H9 (cell line): ENCODE results near the gene HOXD11. TPM values are rescaled to one million over a fixed set of nuclear protein-coding genes. Genes with fewer than 3 reads are reported as not detected.

Experiments used
- DNase-seq: peaks from one replicate; pipeline ENCODE4 v3.0.0-alpha.2; 2017
- H2AFZ ChIP-seq: one replicate; pipeline ENCODE4 v1.6.1; 2013; ENCODE audit warnings: mild to moderate bottlenecking, low read length, control low read depth, moderate library complexity
- H2AK5ac ChIP-seq: 2 replicates; pipeline ENCODE4 v1.6.1; 2013; ENCODE audit warnings: low read length, control low read depth, mixed read lengths; ENCODE audit not compliant: insufficient read length
- H2BK120ac ChIP-seq: one replicate; pipeline ENCODE4 v1.6.1; 2013; ENCODE audit warnings: low read depth, mild to moderate bottlenecking, low read length, control low read depth, inconsistent platforms; ENCODE audit not compliant: poor library complexity, severe bottlenecking
- H2BK12ac ChIP-seq: 2 replicates; pipeline ENCODE4 v1.6.1; 2013; ENCODE audit warnings: low read length, control low read depth, mixed read lengths, low read depth; ENCODE audit not compliant: insufficient read length
- H2BK15ac ChIP-seq: 2 replicates; pipeline ENCODE4 v1.6.1; 2013; ENCODE audit warnings: low read depth, low read length, control low read depth
- H2BK20ac ChIP-seq: one replicate; pipeline ENCODE4 v1.6.1; 2013; ENCODE audit warnings: low read depth, mild to moderate bottlenecking, low read length, control low read depth, inconsistent platforms; ENCODE audit not compliant: poor library complexity, severe bottlenecking
- H2BK5ac ChIP-seq: 2 replicates; pipeline ENCODE4 v1.6.1; 2013; ENCODE audit warnings: low read length, control low read depth, mixed read lengths; ENCODE audit not compliant: insufficient read length
- H3K14ac ChIP-seq: 2 replicates; pipeline ENCODE4 v1.6.1; 2013; ENCODE audit warnings: low read length, control low read depth; ENCODE audit not compliant: insufficient read depth
- H3K18ac ChIP-seq: 2 replicates; pipeline ENCODE4 v1.6.1; 2013; ENCODE audit warnings: low read depth, mild to moderate bottlenecking, mixed read lengths, low read length, control low read depth; ENCODE audit not compliant: insufficient read length
- H3K23ac ChIP-seq: 2 replicates; pipeline ENCODE4 v1.6.1; 2013; ENCODE audit warnings: low read length, control low read depth, mixed read lengths, low read depth; ENCODE audit not compliant: insufficient read length
- H3K23me2 ChIP-seq: 2 replicates; pipeline ENCODE4 v1.6.1; 2013; ENCODE audit warnings: low read depth, mild to moderate bottlenecking, mixed read lengths, low read length, control low read depth; ENCODE audit not compliant: insufficient read length, poor library complexity, severe bottlenecking
- H3K27ac ChIP-seq: 2 replicates; pipeline ENCODE4 v1.5.1; 2013; ENCODE audit warnings: low read length, control low read depth, mixed read lengths, low read depth; ENCODE audit not compliant: insufficient read length
- H3K27me3 ChIP-seq: 2 replicates; pipeline ENCODE4 v1.6.1; 2013; ENCODE audit warnings: low read length, control low read depth, inconsistent platforms; ENCODE audit not compliant: insufficient read depth
- H3K4ac ChIP-seq: 2 replicates; pipeline ENCODE4 v1.6.1; 2013; ENCODE audit warnings: low read depth, mild to moderate bottlenecking, control low read depth, inconsistent platforms, low read length, moderate library complexity
- H3K4me1 ChIP-seq: 2 replicates; pipeline ENCODE4 v1.6.1; 2013; ENCODE audit warnings: low read length, control low read depth, inconsistent platforms; ENCODE audit not compliant: insufficient read depth
- H3K4me2 ChIP-seq: 2 replicates; pipeline ENCODE4 v1.6.1; 2013; ENCODE audit warnings: low read length, control low read depth, mixed read lengths; ENCODE audit not compliant: insufficient read length, insufficient read depth
- H3K56ac ChIP-seq: 2 replicates; pipeline ENCODE4 v1.6.1; 2013; ENCODE audit warnings: low read depth, mild to moderate bottlenecking, mixed read lengths, low read length, control low read depth; ENCODE audit not compliant: insufficient read length
- H3K79me1 ChIP-seq: 2 replicates; pipeline ENCODE4 v1.6.1; 2013; ENCODE audit warnings: low read depth, mild to moderate bottlenecking, moderate library complexity, low read length, control low read depth, inconsistent platforms; ENCODE audit not compliant: insufficient read depth, poor library complexity, severe bottlenecking
- H3K79me2 ChIP-seq: 2 replicates; pipeline ENCODE4 v1.6.1; 2013; ENCODE audit warnings: low read length, control low read depth, inconsistent platforms; ENCODE audit not compliant: insufficient read depth
- H3K9ac ChIP-seq: 2 replicates; pipeline ENCODE4 v1.6.1; 2013; ENCODE audit warnings: low read length, control low read depth, mixed read lengths; ENCODE audit not compliant: insufficient read length; ENCODE audit errors: extremely low read depth
- H3K9me3 ChIP-seq: one replicate; pipeline ENCODE4 v1.6.1; 2013; ENCODE audit warnings: low read depth, low read length, inconsistent platforms; ENCODE audit not compliant: control insufficient read depth
- H3T11ph ChIP-seq: one replicate; pipeline ENCODE4 v1.6.1; 2013; ENCODE audit warnings: mild to moderate bottlenecking, low read length, control low read depth, inconsistent platforms
- H4K20me1 ChIP-seq: one replicate; pipeline ENCODE4 v1.6.1; 2013; ENCODE audit not compliant: control insufficient read depth, insufficient read length, insufficient read depth
- H4K5ac ChIP-seq: 2 replicates; pipeline ENCODE4 v1.6.1; 2013; ENCODE audit warnings: low read depth, mild to moderate bottlenecking, mixed read lengths, low read length, control low read depth; ENCODE audit not compliant: insufficient read length
- H4K8ac ChIP-seq: replicated peaks from 2 replicates; pipeline ENCODE4 v1.6.1; 2013; ENCODE audit warnings: low read length, control low read depth, mixed read lengths, low read depth; ENCODE audit not compliant: insufficient read length
- H4K91ac ChIP-seq: 2 replicates; pipeline ENCODE4 v1.6.1; 2013; ENCODE audit warnings: low read depth, mild to moderate bottlenecking, moderate library complexity, mixed read lengths, low read length, control low read depth; ENCODE audit not compliant: insufficient read length
- H3K27ac Mint-ChIP-seq, 3 experiments: 2 replicates in 2 of 3; 3 replicates in 1 of 3; pipeline ENCODE4 v1.8.0; 2020 to 2021; ENCODE audit warnings: mixed read lengths in 3 of 3, mild to moderate bottlenecking in 1 of 3, moderate library complexity in 1 of 3
- H3K27me3 Mint-ChIP-seq: 2 replicates; pipeline ENCODE4 v1.8.0; 2021; ENCODE audit warnings: low read depth, mild to moderate bottlenecking, moderate library complexity, mixed read lengths
- H3K36me3 Mint-ChIP-seq, 3 experiments: 2 replicates in 2 of 3; 3 replicates in 1 of 3; pipeline ENCODE4 v1.8.0; 2020 to 2021; ENCODE audit warnings: low read depth in 3 of 3, mixed read lengths in 3 of 3; ENCODE audit not compliant: insufficient read depth in 1 of 3
- H3K4me1 Mint-ChIP-seq, 2 experiments: 2 replicates each; pipeline ENCODE4 v1.8.0; 2020; ENCODE audit warnings: mixed read lengths in 2 of 2
- H3K4me3 Mint-ChIP-seq, 2 experiments: 2 replicates in 1 of 2; 3 replicates in 1 of 2; pipeline ENCODE4 v1.8.0; 2020 to 2021; ENCODE audit warnings: mild to moderate bottlenecking in 2 of 2, mixed read lengths in 2 of 2, moderate library complexity in 1 of 2
- H3K9me3 Mint-ChIP-seq, 2 experiments: 2 replicates in 1 of 2; 3 replicates in 1 of 2; pipeline ENCODE4 v1.8.0; 2020; ENCODE audit warnings: mild to moderate bottlenecking in 2 of 2, mixed read lengths in 2 of 2, moderate library complexity in 1 of 2
- WGBS: extraction: QIAGEN DNeasy Blood & Tissue Kit; methylation state at CpG from one replicate; pipeline ENCODE4 v1.1.7; 2013; ENCODE audit warnings: missing lambda C conversion rate, low lambda C conversion rate, mixed read lengths; ENCODE audit not compliant: insufficient read length; ENCODE audit errors: extremely low coverage; 5-methylcytosine and 5-hydroxymethylcytosine counted together
- total RNA-seq: library from RNA; stranded (reverse); gene quantifications from 2 replicates; pipeline ENCODE4 v1.2.1, GENCODE V29; 2021
- TF ChIP-seq, protein P1 (sequence below): fragments of 200-600 bp; sonication (generic); conservative IDR thresholded peaks from 3 replicates; pipeline ENCODE4 v1.8.0; 2021; ENCODE audit warnings: antibody characterized with exemption, mild to moderate bottlenecking

The HOXD11 gene
- total RNA-seq, 1 experiment from 2014 or later = not detected

DNA sequence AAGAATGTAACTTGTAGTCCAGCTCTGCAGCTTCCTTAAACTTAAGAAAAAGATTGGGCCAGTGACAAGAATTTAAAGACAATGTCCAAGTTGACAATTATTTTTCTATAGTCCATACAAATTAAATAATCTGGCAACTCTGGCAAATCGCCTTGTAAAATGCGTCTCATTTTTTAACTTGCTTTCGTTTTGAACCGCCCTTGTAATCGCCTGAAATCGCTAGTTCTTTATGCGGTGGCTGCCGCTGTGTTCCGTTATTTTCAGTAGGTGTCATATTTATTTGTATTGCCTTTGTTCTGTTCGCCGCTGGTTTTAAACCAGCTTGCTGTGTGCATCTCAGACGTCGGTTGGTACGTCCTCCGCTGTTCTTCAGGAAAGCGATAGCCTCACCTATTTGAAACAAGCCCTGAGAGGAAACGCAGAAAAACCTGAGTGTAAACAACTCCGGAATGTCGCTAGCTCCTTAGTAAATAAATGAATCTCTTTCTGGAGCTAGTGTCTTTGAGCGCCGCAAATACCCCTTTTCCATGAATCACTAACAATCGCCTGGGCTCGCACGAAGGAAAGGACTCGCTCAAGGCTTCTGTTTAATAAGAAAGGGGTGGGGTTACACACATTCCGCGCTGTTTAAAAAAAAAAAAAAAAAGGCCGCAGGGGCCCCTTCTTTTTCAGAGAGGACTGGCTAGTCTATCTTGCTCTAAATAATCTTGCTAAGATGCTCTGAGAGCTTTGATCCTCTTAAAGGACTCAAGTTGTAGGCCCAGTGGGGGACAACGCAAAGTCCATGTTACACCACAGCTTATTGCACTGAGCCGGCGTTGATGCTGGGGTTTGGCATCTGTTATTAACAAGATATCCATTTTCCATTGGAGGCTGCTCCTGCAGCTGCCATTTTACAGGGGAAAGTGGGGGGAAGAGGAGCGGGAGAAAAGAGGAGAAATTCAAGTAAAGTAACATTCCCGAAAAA lies 25.4 kb downstream of the HOXD11 start:
- H3K4ac ChIP-seq = no peak overlapping the region
- TF ChIP-seq, protein P1, sequence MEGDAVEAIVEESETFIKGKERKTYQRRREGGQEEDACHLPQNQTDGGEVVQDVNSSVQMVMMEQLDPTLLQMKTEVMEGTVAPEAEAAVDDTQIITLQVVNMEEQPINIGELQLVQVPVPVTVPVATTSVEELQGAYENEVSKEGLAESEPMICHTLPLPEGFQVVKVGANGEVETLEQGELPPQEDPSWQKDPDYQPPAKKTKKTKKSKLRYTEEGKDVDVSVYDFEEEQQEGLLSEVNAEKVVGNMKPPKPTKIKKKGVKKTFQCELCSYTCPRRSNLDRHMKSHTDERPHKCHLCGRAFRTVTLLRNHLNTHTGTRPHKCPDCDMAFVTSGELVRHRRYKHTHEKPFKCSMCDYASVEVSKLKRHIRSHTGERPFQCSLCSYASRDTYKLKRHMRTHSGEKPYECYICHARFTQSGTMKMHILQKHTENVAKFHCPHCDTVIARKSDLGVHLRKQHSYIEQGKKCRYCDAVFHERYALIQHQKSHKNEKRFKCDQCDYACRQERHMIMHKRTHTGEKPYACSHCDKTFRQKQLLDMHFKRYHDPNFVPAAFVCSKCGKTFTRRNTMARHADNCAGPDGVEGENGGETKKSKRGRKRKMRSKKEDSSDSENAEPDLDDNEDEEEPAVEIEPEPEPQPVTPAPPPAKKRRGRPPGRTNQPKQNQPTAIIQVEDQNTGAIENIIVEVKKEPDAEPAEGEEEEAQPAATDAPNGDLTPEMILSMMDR = no peak
- H3K4me1 ChIP-seq = no peaks in the 10 kb centered on the region; the same call in 1 of the 2 replicates
- peaks cover 92% of the 10 kb centered on the region for H3K27me3 ChIP-seq
- Mint-ChIP-seq H3K27ac (no peak overlapping the region), H3K27me3 (peaks cover 98% of the 10 kb centered on the region), H3K9me3 (peaks cover 4 to 13% of the 10 kb centered on the region in 2 experiments; a peak in 4 of 5 replicates), H3K4me3 (no peak overlapping the region; a peak in 2 of 5 replicates), H3K4me1 (peaks cover 15 to 21% of the 10 kb centered on the region in 2 experiments), H3K36me3 (no peaks in the 10 kb centered on the region; a peak in 1 of 7 replicates)
- no peak overlapping the region for H3K56ac ChIP-seq
- H4K5ac ChIP-seq = no peak overlapping the region
- H2BK15ac ChIP-seq = no peak overlapping the region
- H4K8ac ChIP-seq = no peak overlapping the region
- no peak overlapping the region for H3K9ac ChIP-seq
- H3K18ac ChIP-seq = no peak overlapping the region
- H2BK120ac ChIP-seq = no peak overlapping the region
- H3K23me2 ChIP-seq = peaks cover 8% of the 10 kb centered on the region
- H2BK20ac ChIP-seq = no peak overlapping the region
- no peaks in the 10 kb centered on the region for H3K9me3 ChIP-seq
- no peak overlapping the region for H2BK5ac ChIP-seq
- no peak overlapping the region for H3T11ph ChIP-seq
- H4K20me1 ChIP-seq = no peaks in the 10 kb centered on the region
- no peak overlapping the region for H3K27ac ChIP-seq
- H3K4me2 ChIP-seq = no peak overlapping the region
- no peak overlapping the region for H4K91ac ChIP-seq
- H2AK5ac ChIP-seq = no peak overlapping the region
- H3K23ac ChIP-seq = no peak overlapping the region
- no peaks in the 10 kb centered on the region for H3K79me1 ChIP-seq
- no peak overlapping the region for H2BK12ac ChIP-seq
- no peak overlapping the region for H3K14ac ChIP-seq
- DNase-seq = no peak
- no CpG with 5 or more reads among the region's 33 CpGs for WGBS
- no peak overlapping the region for H2AFZ ChIP-seq
- H3K79me2 ChIP-seq = no peaks in the 10 kb centered on the region
